Stimulated activated memory B cell treated with anti-CD40 and anti-IgM and Interleukin-4, amounts not matched to agents 10 μg/mL and 1 μg/mL and 100 μg/mL, for 72 hours (primary cell): ENCODE results near the gene LMNB1.
A peak's percentile ranks its signal among the peaks of the same experiment; 100 is the strongest.
"Not testable (repeated sequence)": the region's sequence is repeated elsewhere in the genome, so short reads cannot be mapped to it uniquely, and the experiment has no call there.

Experiments used
- ATAC-seq: fragments of 150-1000 bp; cut with Tn5 transposase; 2 replicates; pipeline ENCODE4 v1.10.0; 2021
- H3K27ac Mint-ChIP-seq: one replicate; pipeline ENCODE4 v1.8.0; 2022; ENCODE audit warnings: mild to moderate bottlenecking, mixed read lengths
- H3K27me3 Mint-ChIP-seq: one replicate; pipeline ENCODE4 v1.8.0; 2022; ENCODE audit warnings: mixed read lengths
- H3K36me3 Mint-ChIP-seq: one replicate; pipeline ENCODE4 v1.8.0; 2022; ENCODE audit warnings: mixed read lengths
- H3K4me1 Mint-ChIP-seq: one replicate; pipeline ENCODE4 v1.8.0; 2022; ENCODE audit warnings: mixed read lengths
- H3K4me3 Mint-ChIP-seq: one replicate; pipeline ENCODE4 v1.8.0; 2022; ENCODE audit warnings: mild to moderate bottlenecking, moderate library complexity, mixed read lengths
- H3K9me3 Mint-ChIP-seq: one replicate; pipeline ENCODE4 v1.8.0; 2022; ENCODE audit warnings: mixed read lengths

Gene LMNB1

DNA sequence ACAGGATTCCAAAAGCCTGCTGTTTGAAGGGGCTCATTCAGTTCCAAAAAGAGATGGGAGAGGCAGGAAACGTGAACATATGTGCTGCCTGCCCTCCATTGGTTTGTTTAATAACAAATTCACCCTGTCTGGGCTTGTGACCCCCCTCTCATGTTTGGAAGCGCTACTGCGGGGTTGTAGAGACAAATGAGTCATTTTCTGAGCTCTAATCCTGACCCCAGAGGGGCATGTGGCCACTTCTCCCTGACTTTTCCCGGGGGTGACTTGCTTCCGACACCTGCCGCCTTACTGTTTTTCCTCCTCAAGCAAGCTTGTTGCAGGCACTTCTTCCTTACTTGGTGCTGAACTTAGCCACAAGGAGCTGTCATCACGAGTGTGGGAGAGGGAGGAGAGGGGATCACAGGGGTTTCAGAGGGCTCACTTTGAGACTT lies 75.9 kb downstream of the LMNB1 start:
- Mint-ChIP-seq H3K9me3 (no peaks in the 10 kb centered on the region), H3K36me3 (peaks cover 27% of the 10 kb centered on the region), H3K27ac (peak overlapping the region; percentile 83), H3K27me3 (no peaks in the 10 kb centered on the region), H3K4me3 (no peak overlapping the region), H3K4me1 (peaks cover 35% of the 10 kb centered on the region)
- no peak for ATAC-seq

DNA sequence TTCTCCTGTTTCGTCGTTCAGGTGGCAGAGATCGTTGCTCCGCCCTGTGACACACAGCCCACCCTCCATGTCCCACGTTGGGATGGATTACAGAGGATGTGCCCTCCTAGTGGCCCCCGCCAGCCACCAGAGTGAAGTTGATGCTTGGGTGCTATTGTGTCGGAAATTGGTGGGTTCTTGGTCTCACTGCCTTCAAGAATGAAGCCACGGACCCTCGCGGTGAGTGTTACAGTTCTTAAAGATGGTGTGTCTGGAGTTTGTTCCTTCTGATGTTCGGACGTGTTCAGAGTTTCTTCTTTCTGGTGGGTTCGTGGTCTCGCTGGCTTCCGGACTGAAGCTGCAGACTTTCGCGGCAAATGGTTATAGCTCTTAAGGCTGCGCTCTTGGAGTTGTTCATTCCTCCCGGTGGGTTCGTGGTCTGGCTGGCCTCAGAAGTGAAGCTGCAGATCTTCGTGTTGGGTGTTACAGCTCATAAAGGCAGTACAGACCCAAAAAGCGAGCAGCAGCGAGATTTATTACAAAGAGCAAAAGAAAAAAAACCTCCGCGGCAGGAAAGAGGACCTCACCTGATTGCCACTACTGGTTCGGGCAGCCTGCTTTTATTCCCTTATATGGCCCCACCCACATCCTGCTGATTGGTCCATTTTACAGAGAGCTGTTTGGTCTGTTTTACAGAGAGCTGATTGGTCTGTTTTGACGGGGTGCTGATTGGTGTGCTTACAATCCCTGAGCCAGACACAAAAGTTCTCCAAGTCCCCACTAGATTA lies 76.8 kb downstream of the LMNB1 start:
- Mint-ChIP-seq H3K27ac (peak overlapping the region; percentile 83), H3K4me1 (peaks cover 29% of the 10 kb centered on the region), H3K36me3 (peaks cover 36% of the 10 kb centered on the region)
- ATAC-seq, H3K27me3 Mint-ChIP-seq, H3K9me3 Mint-ChIP-seq, H3K4me3 Mint-ChIP-seq: not testable (repeated sequence)

DNA sequence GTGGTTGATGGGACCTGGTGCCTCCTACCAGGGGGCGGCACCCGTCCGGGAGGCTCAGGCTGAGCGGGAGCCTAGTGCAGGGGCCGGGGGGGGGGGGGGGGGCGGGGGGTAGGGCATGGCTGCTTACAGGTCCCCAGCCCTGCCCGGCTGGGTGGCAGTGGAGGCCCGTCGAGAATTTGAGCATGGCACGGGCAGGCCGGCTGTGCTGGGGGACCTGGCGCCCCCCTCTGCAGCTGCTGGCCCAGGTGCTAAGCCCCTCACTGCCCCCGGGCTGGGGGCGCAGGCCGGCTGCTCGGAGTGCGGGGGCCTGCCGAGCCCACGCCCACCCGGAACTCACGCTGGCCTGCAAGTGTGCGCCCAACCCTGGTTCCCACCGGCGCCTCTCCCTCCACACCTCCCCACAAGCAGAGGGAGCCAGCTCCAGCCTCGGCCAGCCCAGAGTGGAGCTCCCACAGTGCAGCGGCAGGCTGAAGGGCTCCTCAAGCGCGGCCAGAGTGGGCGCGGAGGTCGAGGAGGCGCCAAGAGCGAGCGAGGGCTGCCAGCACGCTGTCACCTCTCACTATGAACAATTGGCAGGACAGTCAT lies 77.7 kb downstream of the LMNB1 start:
- ATAC-seq = no peak
- H3K27ac Mint-ChIP-seq = no peak overlapping the region
- H3K9me3 Mint-ChIP-seq = no peaks in the 10 kb centered on the region
- H3K4me3 Mint-ChIP-seq = no peak overlapping the region
- H3K27me3 Mint-ChIP-seq = no peaks in the 10 kb centered on the region
- H3K4me1 Mint-ChIP-seq = peaks cover 29% of the 10 kb centered on the region
- peaks cover 40% of the 10 kb centered on the region for H3K36me3 Mint-ChIP-seq

- no peak for ATAC-seq
- Mint-ChIP-seq H3K27ac (no peak overlapping the region), H3K36me3 (peaks cover 40% of the 10 kb centered on the region), H3K4me1 (peaks cover 29% of the 10 kb centered on the region), H3K27me3 (no peaks in the 10 kb centered on the region), H3K9me3 (no peaks in the 10 kb centered on the region), H3K4me3 (no peak overlapping the region)
These were observed 78.3 kb downstream of the LMNB1 start for GRCh38 chr5:126855266-126855665.

DNA sequence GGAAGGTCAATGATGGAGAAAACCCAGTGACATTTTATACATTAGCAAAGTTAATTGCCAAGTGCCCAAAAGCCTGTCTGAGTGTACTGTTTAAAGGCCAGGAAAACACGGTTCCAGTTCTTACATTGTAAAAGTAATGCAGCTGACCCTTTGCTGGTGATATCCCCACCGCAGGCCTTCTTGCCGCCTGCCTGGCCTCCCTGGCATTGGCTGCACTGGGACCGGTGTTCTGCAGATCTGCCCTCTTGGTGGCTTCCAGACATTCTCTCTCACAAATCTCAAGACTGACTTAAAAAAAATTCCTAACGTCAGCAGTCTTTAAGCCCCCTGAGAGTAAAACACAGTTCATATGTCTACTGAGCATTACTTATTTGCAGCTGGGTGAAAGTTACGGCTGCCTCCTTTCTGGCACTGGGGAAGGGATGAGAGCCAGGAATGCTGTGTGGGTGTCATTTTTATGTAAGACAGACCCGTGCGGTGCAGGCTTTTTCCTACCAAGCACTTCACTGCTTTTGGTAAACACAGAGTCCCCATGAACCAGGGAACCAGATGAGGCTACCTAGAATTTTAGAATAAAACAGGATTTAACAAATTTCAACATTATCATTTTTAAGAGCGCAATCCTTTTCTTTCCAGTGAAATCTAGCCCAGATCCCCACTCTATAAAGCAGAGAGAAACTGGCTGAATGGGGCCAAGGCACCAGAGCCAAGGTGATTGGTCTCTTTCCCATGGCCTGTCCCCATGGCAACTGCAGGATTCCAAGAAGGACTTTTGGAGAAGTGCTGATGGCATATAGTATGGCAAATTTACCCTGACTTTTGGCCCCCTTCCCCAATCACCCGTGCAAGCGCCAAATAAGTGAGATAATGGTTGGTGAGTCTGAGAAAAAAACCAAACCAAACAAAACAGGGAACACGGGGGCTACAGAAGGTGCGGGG lies 80.8 kb downstream of the LMNB1 start:
- Mint-ChIP-seq H3K4me3 (no peak overlapping the region), H3K27me3 (no peaks in the 10 kb centered on the region), H3K4me1 (peaks cover 13% of the 10 kb centered on the region), H3K9me3 (no peaks in the 10 kb centered on the region), H3K27ac (peak overlapping the region; percentile 7), H3K36me3 (peaks cover 46% of the 10 kb centered on the region)
- no peak for ATAC-seq

DNA sequence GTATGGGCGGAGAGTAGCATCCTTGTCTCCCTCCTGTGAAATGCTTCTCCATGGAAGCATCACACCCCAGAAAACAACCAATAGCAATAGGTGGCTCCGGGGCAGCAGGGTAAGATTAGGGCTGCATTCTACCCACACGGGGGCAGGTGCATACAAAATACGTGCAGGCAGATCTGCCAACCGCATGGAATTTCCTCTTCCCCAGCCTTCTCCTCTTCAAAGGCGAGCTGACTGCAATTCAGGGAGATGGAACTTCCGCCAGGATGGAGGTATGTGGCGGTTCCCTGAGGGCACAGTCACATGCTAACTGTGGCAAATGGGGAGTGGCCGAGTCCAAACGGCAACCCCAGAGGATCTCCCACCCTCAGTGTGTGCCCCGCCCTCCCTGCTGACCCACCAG lies 81.5 kb downstream of the LMNB1 start:
- Mint-ChIP-seq H3K4me3 (no peak overlapping the region), H3K9me3 (no peaks in the 10 kb centered on the region), H3K27ac (no peak overlapping the region), H3K36me3 (peaks cover 40% of the 10 kb centered on the region), H3K4me1 (peaks cover 6% of the 10 kb centered on the region), H3K27me3 (no peaks in the 10 kb centered on the region)
- no peak for ATAC-seq

DNA sequence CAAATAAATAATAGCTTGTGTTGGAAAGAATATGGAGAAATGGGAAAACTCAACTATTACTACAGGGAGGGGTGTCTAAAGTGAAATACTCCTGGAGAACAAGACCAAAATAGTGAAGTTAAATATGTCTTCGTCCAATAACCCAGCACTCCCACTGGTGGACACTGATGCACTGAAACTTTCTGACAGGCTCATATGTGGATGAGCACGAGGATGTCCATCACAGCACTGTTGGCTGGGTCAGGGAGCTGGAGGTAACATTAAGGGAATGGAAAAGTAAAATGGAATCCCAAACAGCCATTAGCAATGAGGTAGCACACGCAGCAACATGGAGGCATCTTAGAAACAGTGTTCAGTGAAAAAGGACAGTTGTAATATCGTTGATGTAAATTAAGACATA lies 86.5 kb downstream of the LMNB1 start:
- H3K4me1 Mint-ChIP-seq = no peaks in the 10 kb centered on the region
- H3K36me3 Mint-ChIP-seq = peaks cover 18% of the 10 kb centered on the region
- ATAC-seq = no peak
- H3K4me3 Mint-ChIP-seq = no peak overlapping the region
- H3K27ac Mint-ChIP-seq = no peak overlapping the region
- H3K9me3 Mint-ChIP-seq = no peaks in the 10 kb centered on the region
- no peaks in the 10 kb centered on the region for H3K27me3 Mint-ChIP-seq

DNA sequence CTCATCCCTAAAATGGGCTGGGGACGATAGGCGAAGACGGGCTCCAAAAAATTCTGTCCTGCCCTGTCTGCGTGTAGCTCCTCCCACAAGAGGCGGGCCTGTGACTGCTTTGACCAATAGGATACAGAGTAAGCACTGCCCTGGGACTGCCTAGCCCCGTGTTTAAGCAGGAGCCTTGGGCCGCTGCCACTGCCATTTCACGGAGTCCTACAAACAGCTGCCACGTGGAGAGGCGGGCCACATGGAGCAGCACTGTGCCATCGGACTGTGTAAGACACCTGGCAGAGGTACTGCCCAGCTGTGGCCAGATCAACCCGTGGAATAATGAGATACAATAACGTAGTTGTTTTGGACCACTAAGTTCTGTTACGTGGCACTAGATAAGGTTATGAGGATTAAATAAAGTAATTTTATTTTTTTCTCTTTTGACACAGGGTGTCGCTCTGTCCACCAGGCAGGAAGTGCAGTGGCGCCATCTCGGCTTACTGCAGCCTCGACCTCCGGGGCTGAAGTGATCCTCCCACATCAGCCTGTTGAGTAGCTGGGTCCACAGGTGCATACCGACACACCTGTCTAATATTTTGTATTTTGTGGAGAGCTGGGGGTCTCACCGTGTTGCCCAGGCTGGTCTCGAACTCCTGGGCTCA lies 87.2 kb downstream of the LMNB1 start:
- Mint-ChIP-seq H3K27ac (no peak overlapping the region), H3K9me3 (no peaks in the 10 kb centered on the region), H3K27me3 (no peaks in the 10 kb centered on the region), H3K36me3 (peaks cover 11% of the 10 kb centered on the region), H3K4me1 (peaks cover 7% of the 10 kb centered on the region), H3K4me3 (no peak overlapping the region)
- no peak for ATAC-seq

DNA sequence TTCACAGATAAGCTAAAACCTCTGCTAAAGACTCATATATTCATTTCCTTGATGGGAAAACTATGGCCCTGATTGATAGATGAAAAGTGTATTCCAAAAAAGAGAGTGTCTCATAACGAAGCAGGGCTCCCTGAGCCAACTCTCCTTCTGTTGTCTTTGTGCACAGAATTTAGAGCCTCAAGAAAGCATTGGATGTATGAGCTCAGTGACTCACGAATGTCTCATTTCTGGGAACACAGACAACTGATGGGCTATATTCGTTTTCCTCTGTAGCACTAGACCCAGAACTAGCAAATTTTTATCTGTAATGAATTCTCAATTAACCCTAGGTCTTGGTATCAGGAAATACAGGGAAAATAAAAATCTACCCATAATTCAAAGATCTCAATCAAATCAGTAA lies 88.4 kb downstream of the LMNB1 start:
- ATAC-seq = no peak
- Mint-ChIP-seq H3K27ac (no peak overlapping the region), H3K9me3 (no peaks in the 10 kb centered on the region), H3K36me3 (peaks cover 16% of the 10 kb centered on the region), H3K27me3 (no peaks in the 10 kb centered on the region), H3K4me1 (peaks cover 11% of the 10 kb centered on the region), H3K4me3 (no peak overlapping the region)

GRCh38 chr5:126866851-126867636 lies 90.1 kb downstream of the LMNB1 start:
- Mint-ChIP-seq H3K27ac (no peak overlapping the region), H3K27me3 (no peaks in the 10 kb centered on the region), H3K9me3 (no peaks in the 10 kb centered on the region), H3K4me3 (no peak overlapping the region), H3K36me3 (peaks cover 28% of the 10 kb centered on the region), H3K4me1 (peaks cover 11% of the 10 kb centered on the region)
- ATAC-seq = no peak

- Mint-ChIP-seq H3K27me3 (no peaks in the 10 kb centered on the region), H3K4me3 (no peak overlapping the region)
- ATAC-seq = no peak
These were observed 91.5 kb downstream of the LMNB1 start for GRCh38 chr5:126868338-126869004.

GRCh38 chr5:126869005-126869451 lies 92.1 kb downstream of the LMNB1 start:
- H3K4me3 Mint-ChIP-seq = peak overlapping the region; percentile 48
- H3K9me3 Mint-ChIP-seq = no peaks in the 10 kb centered on the region
- peaks cover 47% of the 10 kb centered on the region for H3K36me3 Mint-ChIP-seq
- ATAC-seq = no peak
- H3K27ac Mint-ChIP-seq = no peak overlapping the region
- H3K4me1 Mint-ChIP-seq = peaks cover 11% of the 10 kb centered on the region
- H3K27me3 Mint-ChIP-seq = no peaks in the 10 kb centered on the region

More at GRCh38 chr5:126868338-126869004, 91.5 kb downstream of the LMNB1 start:
- Mint-ChIP-seq H3K9me3 (no peaks in the 10 kb centered on the region), H3K27ac (no peak overlapping the region), H3K4me1 (peaks cover 11% of the 10 kb centered on the region), H3K36me3 (peaks cover 42% of the 10 kb centered on the region)

DNA sequence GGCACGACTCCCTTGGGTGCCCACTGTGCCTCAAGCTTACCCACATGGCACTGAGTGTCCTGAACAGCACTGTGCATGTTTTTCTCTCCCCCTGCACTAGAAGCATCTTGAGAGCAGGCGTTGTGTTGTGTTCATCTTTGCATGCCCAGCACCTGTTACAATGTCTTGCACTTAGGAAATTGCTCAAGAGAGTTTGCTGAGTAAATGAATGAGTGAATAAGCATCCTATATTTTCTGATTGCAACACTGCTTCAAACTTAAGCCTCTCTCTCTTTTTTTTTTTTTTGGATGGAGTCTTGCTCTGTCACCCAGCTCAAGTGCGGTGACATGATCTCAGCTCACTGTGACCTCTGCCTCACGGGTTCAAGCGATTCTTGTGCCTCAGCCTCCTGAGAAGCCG lies 94.5 kb downstream of the LMNB1 start:
- peaks cover 60% of the 10 kb centered on the region for H3K36me3 Mint-ChIP-seq
- H3K4me1 Mint-ChIP-seq = peaks cover 11% of the 10 kb centered on the region
- no peaks in the 10 kb centered on the region for H3K27me3 Mint-ChIP-seq
- no peaks in the 10 kb centered on the region for H3K9me3 Mint-ChIP-seq
- H3K27ac Mint-ChIP-seq = no peak overlapping the region
- ATAC-seq = no peak
- no peak overlapping the region for H3K4me3 Mint-ChIP-seq
